GM12878 (cell line): ENCODE data around the gene MX1. TPM values are rescaled to one million over a fixed set of nuclear protein-coding genes. Genes with fewer than 3 reads are reported as not detected.

Experiments used
- ATAC-seq: fragments of 200-7000 bp; cut with Tn5 transposase; 3 replicates; pipeline ENCODE4 v1.9.1; 2020; ENCODE audit warnings: mild to moderate bottlenecking, moderate library complexity
- BruUV-seq: library from RNA; stranded (reverse); fragments of 400-500 nt; replicated peaks from 2 replicates; lab custom pipeline; 2021; lab: Mats Ljungman, UMichigan
- CTCF ChIA-PET: fragments of 300-600 bp; sonication (Branson Sonifier 250); formaldehyde crosslinking; extraction: SDS; loops from one replicate; lab custom pipeline; 2021; ENCODE audit warnings: inconsistent platforms; lab: Yijun Ruan, JAX
- POLR2A ChIA-PET: fragments of 350-600 bp; formaldehyde crosslinking; extraction: SDS; loops from one replicate; lab custom pipeline; 2021; ENCODE audit warnings: inconsistent platforms; lab: Charles Lee
- RAD21 ChIA-PET: fragments of 300-600 bp; sonication (Branson Sonifier 250); formaldehyde crosslinking; loops from one replicate; lab custom pipeline; 2023; ENCODE audit warnings: antibody characterized with exemption; ENCODE audit not compliant: unreplicated experiment; lab: Charles Lee
- SMC1A ChIA-PET: fragments of 300-600 bp; sonication (Branson Sonifier 250); formaldehyde crosslinking; loops from one replicate; lab custom pipeline; 2023; ENCODE audit not compliant: unreplicated experiment, uncharacterized antibody; lab: Charles Lee
- DNase-seq: peaks from one replicate; pipeline ENCODE4 v3.0.0-alpha.2; 2011; ENCODE audit warnings: low read depth, low spot score
- FAIRE-seq: peaks from 3 replicates; lab custom pipeline; 2011; peaks lifted over from hg19 to GRCh38; lab: Jason Lieb, UNC
- H2AFZ ChIP-seq: 2 replicates; pipeline ENCODE4 v1.6.0; 2011; ENCODE audit warnings: low read depth, low read length, control low read depth; ENCODE audit not compliant: control insufficient read depth
- H3K27ac ChIP-seq: 2 replicates; pipeline ENCODE4 v1.5.1; 2011; ENCODE audit warnings: control low read depth; ENCODE audit not compliant: control insufficient read depth, insufficient read depth
- H3K27me3 ChIP-seq, 2 experiments: replicated peaks in 1 of 2; 2 replicates each; pipeline versions ENCODE4 v1.6.0 to v1.6.1; 2011; ENCODE audit warnings: low read length in 1 of 2; ENCODE audit not compliant: control insufficient read depth in 2 of 2, insufficient read depth in 2 of 2
- H3K36me3 ChIP-seq, 2 experiments: 2 replicates each; pipeline ENCODE4 v1.5.1; 2011; ENCODE audit warnings: low read length in 1 of 2; ENCODE audit not compliant: control insufficient read depth in 2 of 2, insufficient read depth in 2 of 2
- H3K4me1 ChIP-seq: 2 replicates; pipeline ENCODE4 v1.6.1; 2011; ENCODE audit warnings: mild to moderate bottlenecking, low read length, moderate library complexity, mixed read lengths; ENCODE audit not compliant: control insufficient read depth, insufficient read depth
- H3K4me2 ChIP-seq: 2 replicates; pipeline ENCODE4 v1.6.0; 2011; ENCODE audit warnings: control low read depth; ENCODE audit not compliant: control insufficient read depth, insufficient read depth
- H3K4me3 ChIP-seq: fragments of 200-600 bp; sonication (generic); 2 replicates; pipeline ENCODE4 v1.5.1; 2016
- H3K79me2 ChIP-seq: 2 replicates; pipeline ENCODE4 v1.6.0; 2011; ENCODE audit warnings: low read length; ENCODE audit not compliant: control insufficient read depth, insufficient read depth
- H3K9ac ChIP-seq: 2 replicates; pipeline ENCODE4 v1.8.0; 2011; ENCODE audit warnings: low read length, control low read depth, mixed read lengths; ENCODE audit not compliant: control insufficient read depth, insufficient read depth
- H3K9me3 ChIP-seq: replicated peaks from 3 replicates; pipeline ENCODE4 v1.5.1; 2011; ENCODE audit warnings: mild to moderate bottlenecking, low read length; ENCODE audit not compliant: control insufficient read depth, insufficient read depth
- H4K20me1 ChIP-seq: 2 replicates; pipeline ENCODE4 v1.6.0; 2011; ENCODE audit not compliant: control insufficient read depth, insufficient read depth
- ATF2 ChIP-seq: IDR thresholded peaks from 2 replicates; pipeline ENCODE4 v1.6.1; 2012; ENCODE audit warnings: low read length, inconsistent platforms
- CHD4 ChIP-seq: fragments of 200-600 bp; sonication (generic); IDR thresholded peaks from 2 replicates; pipeline ENCODE4 v1.6.1; 2016; ENCODE audit warnings: mild to moderate bottlenecking
- ELK1 ChIP-seq: IDR thresholded peaks from 2 replicates; pipeline ENCODE4 v1.6.1; 2012; ENCODE audit warnings: low read depth, low read length, improper control_type of control experiment
- FOXK2 ChIP-seq: fragments of 450-650 bp; IDR thresholded peaks from 2 replicates; pipeline ENCODE4 v1.6.1; 2017; ENCODE audit warnings: mild to moderate bottlenecking, moderate library complexity
- GATAD2B ChIP-seq: fragments of 450-650 bp; conservative IDR thresholded peaks from 2 replicates; pipeline ENCODE4 v1.6.1; 2017; ENCODE audit warnings: low read depth, mild to moderate bottlenecking, moderate library complexity
- IKZF1 ChIP-seq: fragments of 450-650 bp; conservative IDR thresholded peaks from 2 replicates; pipeline ENCODE4 v1.6.1; 2017; ENCODE audit warnings: antibody characterized with exemption, mild to moderate bottlenecking
- JUNB ChIP-seq: IDR thresholded peaks from 2 replicates; pipeline ENCODE4 v1.6.1; 2016; ENCODE audit warnings: antibody characterized with exemption, mild to moderate bottlenecking
- MEF2B ChIP-seq: fragments of 450-650 bp; IDR thresholded peaks from 2 replicates; pipeline ENCODE4 v1.6.1; 2018; ENCODE audit warnings: mild to moderate bottlenecking, moderate library complexity; ENCODE audit not compliant: partially characterized antibody, poor library complexity, severe bottlenecking
- NFXL1 ChIP-seq: fragments of 450-650 bp; IDR thresholded peaks from 2 replicates; pipeline ENCODE4 v1.6.1; 2017; ENCODE audit warnings: antibody characterized with exemption, mild to moderate bottlenecking, borderline replicate concordance
- RBBP5 ChIP-seq: fragments of 200-600 bp; sonication (generic); conservative IDR thresholded peaks from 2 replicates; pipeline ENCODE4 v1.6.1; 2016
- RELA ChIP-seq: fragments of 450-650 bp; IDR thresholded peaks from 2 replicates; pipeline ENCODE4 v1.8.0; 2014; ENCODE audit warnings: borderline replicate concordance; ENCODE audit not compliant: partially characterized antibody
- RFX5 ChIP-seq: IDR thresholded peaks from 2 replicates; pipeline ENCODE4 v1.6.1; 2011; ENCODE audit warnings: low read depth, low read length, improper control_type of control experiment
- SIX5 ChIP-seq: IDR thresholded peaks from 2 replicates; pipeline ENCODE4 v1.6.1; 2011; ENCODE audit warnings: mild to moderate bottlenecking, low read depth, low read length, moderate library complexity; ENCODE audit not compliant: severe bottlenecking
- YBX1 ChIP-seq: fragments of 450-650 bp; IDR thresholded peaks from 2 replicates; pipeline ENCODE4 v1.6.1; 2016; ENCODE audit warnings: antibody characterized with exemption
- WGBS: methylation state at CpG from one replicate; pipeline ENCODE4 v1.1.6; 2016; ENCODE audit warnings: low lambda C conversion rate; ENCODE audit not compliant: insufficient replicate concordance, insufficient coverage; ENCODE audit errors: missing lambda C conversion rate; 5-methylcytosine and 5-hydroxymethylcytosine counted together
- in situ Hi-C: fragments of 300-500 bp; cut with MboI; formaldehyde crosslinking; loops from 9 replicates; pipeline ENCODE4 v1.14.3; 2018; ENCODE audit warnings: mixed read lengths
- intact Hi-C: fragments of 100-400 bp; cut with micrococcal nuclease; formaldehyde crosslinking; loops from one replicate; pipeline ENCODE4 v1.14.2; 2022; ENCODE audit not compliant: unreplicated experiment
- polyA plus RNA-seq, 11 experiments: library from polyadenylated mRNA; depleted of rRNA in 4 of 11; unstranded in 6 of 11; stranded (reverse) in 5 of 11; fragments of >200 nt; fragmentation: Nextera tagmentation in 4 of 11; fragmentation: Illumina TruSeq in 1 of 11; extraction: Ambion mirVana in 4 of 11; extraction: Trizol in 1 of 11; gene quantifications; 1 replicate in 1 of 11; 2 replicates in 10 of 11; pipeline versions ENCODE4 v1.2.1 to v1.2.3, GENCODE V29; 2011 to 2016; ENCODE audit warnings: inconsistent platforms in 2 of 11, missing spikeins in 2 of 11, low read depth in 1 of 11
- total RNA-seq, 4 experiments: library from RNA; depleted of rRNA in 3 of 4; stranded (reverse); fragments of >200 nt in 3 of 4; fragmentation: Illumina TruSeq in 1 of 4; extraction: Trizol in 1 of 4; gene quantifications; 2 replicates each; pipeline versions ENCODE4 v1.2.1 to v1.2.3, GENCODE V29; 2013 to 2021
- TF ChIP-seq, protein P1 (sequence below): fragments of 150-350 bp; IDR thresholded peaks from 2 replicates; pipeline ENCODE4 v1.6.1; 2014; ENCODE audit warnings: mild to moderate bottlenecking, low read depth, low read length
- TF ChIP-seq, protein P2 (sequence below), 3 experiments: IDR thresholded peaks in 2 of 3; conservative IDR thresholded peaks in 1 of 3; 2 replicates each; pipeline ENCODE4 v1.5.1; 2011; ENCODE audit warnings: low read depth in 3 of 3, low read length in 3 of 3, mild to moderate bottlenecking in 3 of 3, control low read depth in 2 of 3, moderate library complexity in 2 of 3, inconsistent platforms in 1 of 3, mixed read lengths in 1 of 3; ENCODE audit not compliant: control insufficient read depth in 2 of 3, insufficient read depth in 1 of 3; ENCODE audit errors: extremely low read depth in 1 of 3
- TF ChIP-seq, protein P3 (sequence below): fragments of 450-650 bp; IDR thresholded peaks from 2 replicates; pipeline ENCODE4 v1.6.1; 2017; ENCODE audit warnings: mild to moderate bottlenecking

The MX1 gene
- total and polyA plus RNA-seq, 10 of the 15 experiments (the other 5 are each of a cell fraction or from before 2014, with no cell fraction given), result 75.9 to 385 (median 302) TPM

- TF ChIP-seq RFX5 (no peak), ELK1 (no peak), IKZF1 (no peak), RBBP5 (no peak), NFXL1 (no peak), ATF2 (no peak), FOXK2 (no peak), JUNB (no peak)
- TF ChIP-seq, protein P1, sequence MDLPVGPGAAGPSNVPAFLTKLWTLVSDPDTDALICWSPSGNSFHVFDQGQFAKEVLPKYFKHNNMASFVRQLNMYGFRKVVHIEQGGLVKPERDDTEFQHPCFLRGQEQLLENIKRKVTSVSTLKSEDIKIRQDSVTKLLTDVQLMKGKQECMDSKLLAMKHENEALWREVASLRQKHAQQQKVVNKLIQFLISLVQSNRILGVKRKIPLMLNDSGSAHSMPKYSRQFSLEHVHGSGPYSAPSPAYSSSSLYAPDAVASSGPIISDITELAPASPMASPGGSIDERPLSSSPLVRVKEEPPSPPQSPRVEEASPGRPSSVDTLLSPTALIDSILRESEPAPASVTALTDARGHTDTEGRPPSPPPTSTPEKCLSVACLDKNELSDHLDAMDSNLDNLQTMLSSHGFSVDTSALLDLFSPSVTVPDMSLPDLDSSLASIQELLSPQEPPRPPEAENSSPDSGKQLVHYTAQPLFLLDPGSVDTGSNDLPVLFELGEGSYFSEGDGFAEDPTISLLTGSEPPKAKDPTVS, result no peak
Measured at GRCh38 chr21:41405321-41405720, 20.7 kb upstream of the MX1 start (continued).

- ChIA-PET SMC1A (interaction anchor here (0.7 kb wide), 1 partner anchor 123 kb away, joined by 3 read pairs; no protein-coding TSS in a partner anchor), POLR2A (no interaction called here), RAD21 (no interaction called here), CTCF (no interaction called here)
- Histone ChIP-seq H3K79me2 (no peaks in the 10 kb centered on the region), H3K9ac (no peak overlapping the region), H3K9me3 (no peaks in the 10 kb centered on the region; the same call in 2 of the 3 replicates), H3K27me3 (no peaks in the 10 kb centered on the region), H2AFZ (no peak overlapping the region), H3K4me1 (no peaks in the 10 kb centered on the region; the same call in 1 of the 2 replicates), H3K27ac (no peak overlapping the region), H3K4me3 (no peak overlapping the region), H3K4me2 (no peak overlapping the region), H3K36me3 (peaks cover 19 to 21% of the 10 kb centered on the region in 2 experiments; a peak in 3 of 4 replicates), H4K20me1 (no peaks in the 10 kb centered on the region)
- no peak for FAIRE-seq
- 83% methylated on average over 6 of the region's 6 CpGs for WGBS
- in situ Hi-C loops (no loop called here), intact Hi-C loops (no loop called here)
- BruUV-seq, result no TSS peak
- no peak for ATAC-seq
- no peak for DNase-seq
- no peak for TF ChIP-seq MEF2B
- TF ChIP-seq YBX1, result no peak
- TF ChIP-seq CHD4, result no peak
- no peak for TF ChIP-seq RELA
- TF ChIP-seq, protein P2, sequence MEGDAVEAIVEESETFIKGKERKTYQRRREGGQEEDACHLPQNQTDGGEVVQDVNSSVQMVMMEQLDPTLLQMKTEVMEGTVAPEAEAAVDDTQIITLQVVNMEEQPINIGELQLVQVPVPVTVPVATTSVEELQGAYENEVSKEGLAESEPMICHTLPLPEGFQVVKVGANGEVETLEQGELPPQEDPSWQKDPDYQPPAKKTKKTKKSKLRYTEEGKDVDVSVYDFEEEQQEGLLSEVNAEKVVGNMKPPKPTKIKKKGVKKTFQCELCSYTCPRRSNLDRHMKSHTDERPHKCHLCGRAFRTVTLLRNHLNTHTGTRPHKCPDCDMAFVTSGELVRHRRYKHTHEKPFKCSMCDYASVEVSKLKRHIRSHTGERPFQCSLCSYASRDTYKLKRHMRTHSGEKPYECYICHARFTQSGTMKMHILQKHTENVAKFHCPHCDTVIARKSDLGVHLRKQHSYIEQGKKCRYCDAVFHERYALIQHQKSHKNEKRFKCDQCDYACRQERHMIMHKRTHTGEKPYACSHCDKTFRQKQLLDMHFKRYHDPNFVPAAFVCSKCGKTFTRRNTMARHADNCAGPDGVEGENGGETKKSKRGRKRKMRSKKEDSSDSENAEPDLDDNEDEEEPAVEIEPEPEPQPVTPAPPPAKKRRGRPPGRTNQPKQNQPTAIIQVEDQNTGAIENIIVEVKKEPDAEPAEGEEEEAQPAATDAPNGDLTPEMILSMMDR (IDR thresholded peaks at IDR 0.05 in 2 of 3, conservative IDR thresholded peaks at IDR 0.05 in 1 of 3; ENCODE audit: control insufficient read depth in 2 of 3, extremely low read depth in 1 of 3, insufficient read depth in 1 of 3, low read depth in 3 of 3, low read length in 3 of 3), result no peak
- no peak for TF ChIP-seq GATAD2B
- no peak for TF ChIP-seq SIX5
- TF ChIP-seq, protein P3, sequence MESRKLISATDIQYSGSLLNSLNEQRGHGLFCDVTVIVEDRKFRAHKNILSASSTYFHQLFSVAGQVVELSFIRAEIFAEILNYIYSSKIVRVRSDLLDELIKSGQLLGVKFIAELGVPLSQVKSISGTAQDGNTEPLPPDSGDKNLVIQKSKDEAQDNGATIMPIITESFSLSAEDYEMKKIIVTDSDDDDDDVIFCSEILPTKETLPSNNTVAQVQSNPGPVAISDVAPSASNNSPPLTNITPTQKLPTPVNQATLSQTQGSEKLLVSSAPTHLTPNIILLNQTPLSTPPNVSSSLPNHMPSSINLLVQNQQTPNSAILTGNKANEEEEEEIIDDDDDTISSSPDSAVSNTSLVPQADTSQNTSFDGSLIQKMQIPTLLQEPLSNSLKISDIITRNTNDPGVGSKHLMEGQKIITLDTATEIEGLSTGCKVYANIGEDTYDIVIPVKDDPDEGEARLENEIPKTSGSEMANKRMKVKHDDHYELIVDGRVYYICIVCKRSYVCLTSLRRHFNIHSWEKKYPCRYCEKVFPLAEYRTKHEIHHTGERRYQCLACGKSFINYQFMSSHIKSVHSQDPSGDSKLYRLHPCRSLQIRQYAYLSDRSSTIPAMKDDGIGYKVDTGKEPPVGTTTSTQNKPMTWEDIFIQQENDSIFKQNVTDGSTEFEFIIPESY, result no peak
Measured at GRCh38 chr21:41406340-41406739, 19.7 kb upstream of the MX1 start.
